HepG2 (cell line): Measurements from ENCODE around the gene MTO1.
"Not testable (repeated sequence)": the region's sequence is repeated elsewhere in the genome, so short reads cannot be mapped to it uniquely, and the experiment has no call there.

ENCODE experiments used
- BRCA1 ChIP-seq: sonication (generic); formaldehyde crosslinking; IDR thresholded peaks from 2 replicates; pipeline ENCODE4 v1.4.0; 2020; ENCODE audit warnings: missing genetic modification reagents
- HDAC2 ChIP-seq: sonication (generic); formaldehyde crosslinking; IDR thresholded peaks from 2 replicates; pipeline ENCODE4 v1.4.0; 2020; ENCODE audit warnings: missing genetic modification reagents
- HOXA7 ChIP-seq: sonication (generic); formaldehyde crosslinking; IDR thresholded peaks from 2 replicates; pipeline ENCODE4 v1.8.1; 2022; ENCODE audit warnings: mild to moderate bottlenecking, missing genetic modification reagents, moderate library complexity
- POLR2A ChIP-seq, 2 experiments: IDR thresholded peaks; 2 replicates each; pipeline ENCODE4 v1.6.1; 2011; ENCODE audit warnings: low read depth in 2 of 2, low read length in 2 of 2, mild to moderate bottlenecking in 1 of 2, moderate library complexity in 1 of 2; ENCODE audit not compliant: insufficient read depth in 1 of 2
- ZNF780A ChIP-seq: sonication (generic); formaldehyde crosslinking; IDR thresholded peaks from 2 replicates; pipeline ENCODE4 v1.8.0; 2022; ENCODE audit warnings: mild to moderate bottlenecking, missing genetic modification reagents, moderate library complexity
- TF ChIP-seq, protein P1 (sequence below), 2 experiments: sonication (generic) in 1 of 2; formaldehyde crosslinking in 1 of 2; IDR thresholded peaks; 2 replicates each; pipeline versions ENCODE4 v1.4.0 to v1.6.1; 2018 to 2020; ENCODE audit warnings: missing genetic modification reagents in 2 of 2, borderline replicate concordance in 1 of 2, low read depth in 1 of 2, mild to moderate bottlenecking in 1 of 2, missing biosample characterization in 1 of 2
- TF ChIP-seq, protein P2 (sequence below): sonication (generic); formaldehyde crosslinking; IDR thresholded peaks from 2 replicates; pipeline ENCODE4 v1.5.0; 2020; ENCODE audit warnings: mild to moderate bottlenecking, missing genetic modification reagents, moderate library complexity

DNA sequence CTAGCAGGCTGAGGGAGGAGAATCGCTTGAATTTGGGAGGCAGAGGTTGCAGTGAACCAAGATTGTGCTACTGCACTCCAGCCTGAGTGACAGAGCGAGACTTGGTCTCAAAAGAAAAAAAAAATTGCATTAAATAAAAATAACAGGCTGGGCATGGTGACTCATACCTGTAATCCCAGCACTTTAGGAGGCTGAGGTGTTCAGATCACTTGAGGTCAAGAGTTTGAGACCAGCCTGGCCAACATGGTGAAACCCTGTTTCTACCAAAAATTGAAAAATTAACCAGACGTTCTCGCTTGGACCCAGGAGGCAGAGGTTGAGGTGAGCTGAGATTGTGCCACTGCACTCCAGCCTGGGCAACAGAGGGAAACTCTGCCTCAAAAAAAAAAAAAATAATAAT is 89.6 kb downstream of the MTO1 start:
- TF ChIP-seq HOXA7 (CRISPR knock-in tag); BRCA1; ZNF780A (CRISPR knock-in tag); HDAC2 (CRISPR knock-in tag); POLR2A (IDR thresholded peaks at IDR 0.05; ENCODE audit: insufficient read depth in 1 of 2, low read depth in 2 of 2, low read length in 2 of 2): not testable (repeated sequence)
- TF ChIP-seq, protein P1, sequence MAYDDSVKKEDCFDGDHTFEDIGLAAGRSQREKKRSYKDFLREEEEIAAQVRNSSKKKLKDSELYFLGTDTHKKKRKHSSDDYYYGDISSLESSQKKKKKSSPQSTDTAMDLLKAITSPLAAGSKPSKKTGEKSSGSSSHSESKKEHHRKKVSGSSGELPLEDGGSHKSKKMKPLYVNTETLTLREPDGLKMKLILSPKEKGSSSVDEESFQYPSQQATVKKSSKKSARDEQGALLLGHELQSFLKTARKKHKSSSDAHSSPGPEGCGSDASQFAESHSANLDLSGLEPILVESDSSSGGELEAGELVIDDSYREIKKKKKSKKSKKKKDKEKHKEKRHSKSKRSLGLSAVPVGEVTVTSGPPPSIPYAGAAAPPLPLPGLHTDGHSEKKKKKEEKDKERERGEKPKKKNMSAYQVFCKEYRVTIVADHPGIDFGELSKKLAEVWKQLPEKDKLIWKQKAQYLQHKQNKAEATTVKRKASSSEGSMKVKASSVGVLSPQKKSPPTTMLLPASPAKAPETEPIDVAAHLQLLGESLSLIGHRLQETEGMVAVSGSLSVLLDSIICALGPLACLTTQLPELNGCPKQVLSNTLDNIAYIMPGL (CRISPR knock-in tag; IDR thresholded peaks at IDR 0.05; ENCODE audit: borderline replicate concordance in 1 of 2, low read depth in 1 of 2) = not testable (repeated sequence)
- TF ChIP-seq, protein P2, sequence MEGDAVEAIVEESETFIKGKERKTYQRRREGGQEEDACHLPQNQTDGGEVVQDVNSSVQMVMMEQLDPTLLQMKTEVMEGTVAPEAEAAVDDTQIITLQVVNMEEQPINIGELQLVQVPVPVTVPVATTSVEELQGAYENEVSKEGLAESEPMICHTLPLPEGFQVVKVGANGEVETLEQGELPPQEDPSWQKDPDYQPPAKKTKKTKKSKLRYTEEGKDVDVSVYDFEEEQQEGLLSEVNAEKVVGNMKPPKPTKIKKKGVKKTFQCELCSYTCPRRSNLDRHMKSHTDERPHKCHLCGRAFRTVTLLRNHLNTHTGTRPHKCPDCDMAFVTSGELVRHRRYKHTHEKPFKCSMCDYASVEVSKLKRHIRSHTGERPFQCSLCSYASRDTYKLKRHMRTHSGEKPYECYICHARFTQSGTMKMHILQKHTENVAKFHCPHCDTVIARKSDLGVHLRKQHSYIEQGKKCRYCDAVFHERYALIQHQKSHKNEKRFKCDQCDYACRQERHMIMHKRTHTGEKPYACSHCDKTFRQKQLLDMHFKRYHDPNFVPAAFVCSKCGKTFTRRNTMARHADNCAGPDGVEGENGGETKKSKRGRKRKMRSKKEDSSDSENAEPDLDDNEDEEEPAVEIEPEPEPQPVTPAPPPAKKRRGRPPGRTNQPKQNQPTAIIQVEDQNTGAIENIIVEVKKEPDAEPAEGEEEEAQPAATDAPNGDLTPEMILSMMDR (CRISPR knock-in tag) = not testable (repeated sequence)
